NT2/D1 (cell line): ENCODE measurements around the gene SPPL2B.

Source experiments
- DNase-seq: peaks from one replicate; pipeline ENCODE4 v3.0.0-alpha.2; 2011; ENCODE audit warnings: low read depth, low spot score
- H3K27me3 ChIP-seq: 2 replicates; pipeline ENCODE4 v1.6.0; 2011; ENCODE audit warnings: mild to moderate bottlenecking; ENCODE audit not compliant: insufficient read length, insufficient read depth
- H3K36me3 ChIP-seq: 2 replicates; pipeline ENCODE4 v1.6.1; 2011; ENCODE audit warnings: mild to moderate bottlenecking, low read length, mixed read lengths; ENCODE audit not compliant: insufficient read depth, insufficient read length
- H3K4me1 ChIP-seq: 2 replicates; pipeline ENCODE4 v1.5.1; 2011; ENCODE audit not compliant: insufficient read depth, insufficient read length
- H3K4me3 ChIP-seq: 2 replicates; pipeline ENCODE4 v1.5.1; 2011; ENCODE audit warnings: low read depth; ENCODE audit not compliant: insufficient read length
- H3K9ac ChIP-seq: 2 replicates; pipeline ENCODE4 v1.6.0; 2011; ENCODE audit warnings: low read depth; ENCODE audit not compliant: insufficient read length
- H3K9me3 ChIP-seq: 2 replicates; pipeline ENCODE4 v1.5.1; 2011; ENCODE audit warnings: mild to moderate bottlenecking, low read length; ENCODE audit not compliant: insufficient read depth
- SUZ12 ChIP-seq: IDR thresholded peaks from 2 replicates; pipeline ENCODE4 v1.6.1; 2011; ENCODE audit not compliant: insufficient read length, insufficient read depth; ENCODE audit errors: extremely low read depth
- YY1 ChIP-seq: IDR thresholded peaks from 2 replicates; pipeline ENCODE4 v1.6.1; 2011; ENCODE audit not compliant: insufficient read length, insufficient read depth
- ZNF274 ChIP-seq: IDR thresholded peaks from 2 replicates; pipeline ENCODE4 v1.6.1; 2011; ENCODE audit warnings: mild to moderate bottlenecking, low read depth, low read length

Gene SPPL2B

DNA sequence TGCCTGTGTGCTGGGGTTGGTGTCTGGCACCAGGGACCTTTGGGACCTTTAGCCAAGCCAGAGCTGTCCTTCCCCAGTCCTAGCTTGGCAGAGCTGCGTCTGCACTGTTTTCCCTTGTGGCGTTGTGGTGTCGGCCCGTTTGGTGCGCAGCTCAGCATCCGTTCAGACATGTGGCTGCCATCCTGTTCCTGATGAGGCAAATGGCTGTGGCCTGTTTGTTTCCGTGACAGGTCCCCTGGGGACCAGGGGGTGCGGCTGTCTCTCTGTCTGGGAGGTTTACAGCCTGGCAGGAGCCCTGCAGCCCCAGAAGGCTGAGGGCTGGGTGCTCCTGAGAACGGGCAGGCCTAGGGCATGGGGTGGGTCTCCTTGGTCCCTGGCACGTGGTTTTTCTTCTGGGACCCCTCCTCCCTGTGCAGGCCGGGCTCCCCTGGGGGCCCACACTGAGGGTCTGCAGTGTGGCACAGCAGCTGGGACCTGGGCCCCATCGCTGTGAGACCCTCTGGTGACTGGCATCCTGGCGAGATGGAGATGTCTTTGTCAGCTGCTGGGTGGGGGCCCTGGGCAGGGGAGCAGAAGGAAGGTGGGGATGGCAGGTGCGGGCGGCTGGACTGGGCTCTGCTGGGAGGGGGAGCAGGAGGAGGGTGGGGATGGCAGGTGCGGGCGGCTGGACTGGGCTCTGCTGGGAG lies 4.0 kb downstream of the SPPL2B start:
- H3K27me3 ChIP-seq, result no peaks in the 10 kb centered on the region
- no peak overlapping the region for H3K9ac ChIP-seq
- TF ChIP-seq ZNF274 (no peak), SUZ12 (no peak), YY1 (no peak)
- peaks cover 23% of the 10 kb centered on the region for H3K36me3 ChIP-seq
- H3K9me3 ChIP-seq, result peaks cover 15% of the 10 kb centered on the region; the same call in 1 of the 2 replicates
- no peak for DNase-seq
- H3K4me1 ChIP-seq, result peaks cover 36% of the 10 kb centered on the region
- no peak overlapping the region for H3K4me3 ChIP-seq

DNA sequence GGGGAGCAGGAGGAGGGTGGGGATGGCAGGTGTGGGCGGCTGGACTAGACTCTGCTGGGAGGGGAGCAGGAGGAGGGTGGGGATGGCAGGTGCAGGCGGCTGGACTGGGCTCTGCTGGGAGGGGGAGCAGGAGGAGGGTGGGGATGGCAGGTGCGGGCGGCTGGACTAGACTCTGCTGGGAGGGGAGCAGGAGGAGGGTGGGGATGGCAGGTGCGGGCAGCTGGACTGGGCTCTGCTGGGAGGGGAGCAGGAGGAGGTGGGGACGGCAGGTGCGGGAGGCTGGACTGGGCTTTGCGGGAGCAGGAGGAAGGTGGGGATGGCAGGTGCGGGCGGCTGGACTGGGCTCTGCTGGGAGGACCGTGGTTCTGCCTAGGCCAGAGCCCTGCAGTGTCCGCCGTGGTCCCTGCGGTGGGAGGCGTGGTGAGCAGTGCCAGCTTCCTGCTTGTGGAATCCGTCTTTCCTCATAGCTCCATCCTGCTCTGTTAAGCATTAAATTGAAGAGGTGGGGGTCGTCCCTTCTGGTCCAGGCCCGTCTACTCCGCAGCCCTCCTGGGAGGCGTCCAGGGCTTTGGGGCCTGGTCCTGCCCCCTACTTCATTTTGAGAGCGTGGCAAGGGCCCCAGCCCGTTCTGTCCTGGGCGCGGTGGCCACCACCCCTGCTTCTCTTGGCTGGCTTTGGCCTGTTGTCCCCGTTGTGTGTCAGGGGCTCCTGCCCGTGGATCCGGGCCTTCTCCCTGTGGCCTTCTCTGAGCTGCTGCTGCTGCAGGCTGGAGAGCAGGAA lies 4.7 kb downstream of the SPPL2B start:
- H3K9ac ChIP-seq, result peak overlapping the region; percentile 25
- no peak for TF ChIP-seq SUZ12
- H3K4me3 ChIP-seq, result no peak overlapping the region
- peaks cover 40% of the 10 kb centered on the region for H3K4me1 ChIP-seq
- H3K27me3 ChIP-seq, result no peaks in the 10 kb centered on the region
- H3K9me3 ChIP-seq, result peaks cover 15% of the 10 kb centered on the region; the same call in 1 of the 2 replicates
- peaks cover 30% of the 10 kb centered on the region for H3K36me3 ChIP-seq
- no peak for DNase-seq

DNA sequence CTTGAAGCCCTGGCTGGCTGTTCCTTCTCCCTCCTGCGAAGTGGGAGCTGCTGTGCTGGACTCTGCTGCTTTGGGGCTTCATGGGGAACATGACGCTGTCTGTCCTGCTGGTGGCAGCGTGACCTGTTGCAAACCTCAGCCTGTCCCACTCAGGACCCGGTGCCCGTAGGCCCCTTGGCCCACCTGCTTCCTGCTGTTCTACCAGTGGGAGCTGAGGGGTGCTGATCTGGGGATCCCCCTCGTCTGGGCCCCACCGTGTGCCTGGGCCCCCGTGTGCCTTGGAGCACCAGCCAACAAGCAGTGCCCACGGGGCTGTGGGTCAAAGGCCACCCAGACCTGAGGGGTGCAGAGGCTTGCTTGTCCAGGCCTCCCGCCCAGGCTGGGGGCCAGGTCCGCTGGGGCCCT lies 5.3 kb downstream of the SPPL2B start:
- no peaks in the 10 kb centered on the region for H3K27me3 ChIP-seq
- no peak overlapping the region for H3K9ac ChIP-seq
- no peak for DNase-seq
- H3K9me3 ChIP-seq, result peaks cover 15% of the 10 kb centered on the region; the same call in 1 of the 2 replicates
- H3K36me3 ChIP-seq, result peaks cover 36% of the 10 kb centered on the region
- no peak overlapping the region for H3K4me3 ChIP-seq
- no peak for TF ChIP-seq ZNF274
- TF ChIP-seq YY1, result no peak
- peaks cover 41% of the 10 kb centered on the region for H3K4me1 ChIP-seq

DNA sequence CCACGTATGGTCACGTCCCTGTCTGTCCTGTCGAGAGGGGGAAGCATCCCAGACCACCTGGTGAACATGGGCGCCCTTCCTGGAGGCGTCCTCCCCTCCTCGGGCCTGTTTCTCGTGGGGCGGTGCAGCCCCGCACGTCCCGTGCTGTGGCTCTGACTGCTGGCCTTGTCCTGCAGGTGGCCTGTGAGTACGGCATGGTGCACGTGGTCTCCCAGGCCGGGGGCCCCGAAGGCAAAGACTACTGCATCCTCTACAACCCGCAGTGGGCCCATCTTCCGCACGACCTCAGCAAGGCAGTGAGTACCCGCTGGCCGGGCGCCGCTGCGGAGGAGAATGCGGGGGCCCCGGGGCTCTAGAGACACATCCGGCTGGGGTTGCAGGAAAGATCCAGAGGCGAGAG lies 5.9 kb downstream of the SPPL2B start:
- Histone ChIP-seq H3K9me3 (peaks cover 15% of the 10 kb centered on the region; the same call in 1 of the 2 replicates), H3K4me1 (peaks cover 38% of the 10 kb centered on the region), H3K36me3 (peaks cover 42% of the 10 kb centered on the region), H3K27me3 (no peaks in the 10 kb centered on the region), H3K9ac (no peak overlapping the region), H3K4me3 (no peak overlapping the region)
- TF ChIP-seq SUZ12, result no peak
- TF ChIP-seq YY1, result no peak
- TF ChIP-seq ZNF274, result no peak
- DNase-seq, result no peak

DNA sequence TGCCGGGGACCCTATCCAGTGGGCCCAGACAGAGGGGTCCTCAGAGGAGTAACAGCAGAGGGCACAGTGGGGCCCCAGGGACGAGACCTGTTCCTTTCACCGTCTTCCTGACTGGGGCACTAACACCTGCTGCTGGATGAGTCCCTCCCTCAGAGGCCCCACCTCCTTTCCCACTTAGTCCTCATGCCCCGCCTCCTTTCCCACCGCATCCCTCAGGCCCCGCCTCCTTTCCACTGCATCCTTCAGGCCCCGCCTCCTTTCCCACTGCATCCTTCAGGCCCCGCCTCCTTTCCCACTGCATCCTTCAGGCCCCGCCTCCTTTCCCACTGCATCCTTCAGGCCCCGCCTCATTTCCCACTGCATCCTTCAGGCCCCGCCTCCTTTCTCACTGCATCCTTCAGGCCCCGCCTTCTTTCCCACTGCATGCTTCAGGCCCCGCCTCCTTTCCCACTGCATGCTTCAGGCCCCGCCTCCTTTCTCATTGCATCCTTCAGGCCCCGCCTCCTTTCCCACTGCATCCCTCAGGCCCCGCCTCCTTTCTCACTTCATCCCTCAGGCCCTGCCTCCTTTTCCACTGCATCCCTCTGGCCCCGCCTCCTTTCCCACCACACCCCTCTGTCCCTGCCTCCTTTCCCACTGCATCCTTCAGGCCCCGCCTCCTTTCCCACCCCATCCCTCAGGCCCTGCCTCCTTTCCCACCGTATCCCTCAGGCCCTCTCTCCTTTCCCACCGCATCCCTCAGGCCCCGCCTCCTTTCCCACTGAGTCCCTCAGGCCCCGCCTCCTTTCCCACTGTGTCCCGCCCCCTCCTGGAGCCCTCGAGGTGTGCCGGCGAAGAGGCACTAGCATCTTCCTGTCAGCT lies 6.7 kb downstream of the SPPL2B start:
- no peak for DNase-seq
- peaks cover 38% of the 10 kb centered on the region for H3K4me1 ChIP-seq

DNA sequence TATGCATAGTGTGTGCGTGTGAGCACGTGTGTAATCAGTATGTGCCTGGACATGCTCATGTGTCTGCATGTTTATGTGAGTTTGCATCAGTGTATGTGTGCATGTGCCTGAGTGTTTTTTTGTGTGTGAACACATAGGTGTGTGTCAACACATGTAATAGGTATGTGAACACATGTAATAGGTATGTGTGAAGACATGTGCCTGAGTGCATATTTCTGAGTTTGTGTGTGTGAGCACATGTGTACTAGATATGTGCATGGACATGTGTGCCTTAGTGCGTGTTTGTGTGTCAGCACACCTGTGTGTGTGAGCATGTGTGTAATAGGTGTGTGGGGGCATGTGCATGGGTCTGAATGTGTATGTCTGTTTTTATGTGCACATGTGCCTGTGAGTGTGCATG lies 7.4 kb downstream of the SPPL2B start:
- Histone ChIP-seq H3K9ac (no peak overlapping the region), H3K9me3 (peaks cover 15% of the 10 kb centered on the region; the same call in 1 of the 2 replicates), H3K4me3 (no peak overlapping the region), H3K27me3 (no peaks in the 10 kb centered on the region), H3K36me3 (peaks cover 50% of the 10 kb centered on the region), H3K4me1 (peaks cover 31% of the 10 kb centered on the region)
- TF ChIP-seq SUZ12 (no peak), YY1 (no peak), ZNF274 (no peak)
- DNase-seq, result no peak

More for the DNA sequence above, 6.7 kb downstream of the SPPL2B start:
- H3K9ac ChIP-seq, result no peak overlapping the region
- no peaks in the 10 kb centered on the region for H3K27me3 ChIP-seq
- H3K36me3 ChIP-seq, result peaks cover 50% of the 10 kb centered on the region
- no peak overlapping the region for H3K4me3 ChIP-seq
- peaks cover 15% of the 10 kb centered on the region; the same call in 1 of the 2 replicates for H3K9me3 ChIP-seq
- TF ChIP-seq ZNF274, result no peak
- no peak for TF ChIP-seq SUZ12
- no peak for TF ChIP-seq YY1
